IMR-90 (cell line): ENCODE measurements around the gene POLR3F. TPM values are rescaled to one million over a fixed set of nuclear protein-coding genes. Genes with fewer than 3 reads are reported as not detected.

Source experiments
- ATAC-seq: fragments of 200-7000 bp; cut with Tn5 transposase; 2 replicates; pipeline ENCODE4 v1.9.1; 2020; ENCODE audit warnings: low read depth, mild to moderate bottlenecking, moderate library complexity
- BruUV-seq: library from RNA; stranded (reverse); fragments of 400-500 nt; replicated peaks from 2 replicates; lab custom pipeline; 2021; lab: Mats Ljungman, UMichigan
- CTCF ChIA-PET: fragments of 300-600 bp; formaldehyde crosslinking; extraction: SDS; loops from one replicate; lab custom pipeline; 2021; ENCODE audit warnings: antibody characterized with exemption; lab: Yijun Ruan, JAX
- POLR2A ChIA-PET: fragments of 300-600 bp; sonication (Branson Sonifier 250); formaldehyde crosslinking; loops from one replicate; lab custom pipeline; 2022; ENCODE audit warnings: antibody characterized with exemption; ENCODE audit not compliant: unreplicated experiment; lab: Charles Lee
- DNase-seq: peaks from one replicate; pipeline ENCODE4 v3.0.0; 2013
- H2AFZ ChIP-seq: replicated peaks from 2 replicates; pipeline ENCODE3; 2013; ENCODE audit warnings: low read length, mild to moderate bottlenecking; ENCODE audit not compliant: poor library complexity
- H2AK5ac ChIP-seq: 2 replicates; pipeline ENCODE4 v1.6.1; 2013; ENCODE audit warnings: low read depth, low read length, inconsistent platforms
- H2AK9ac ChIP-seq: replicated peaks from 2 replicates; pipeline ENCODE3; 2013; ENCODE audit warnings: mild to moderate bottlenecking, low read depth, low read length, moderate library complexity; ENCODE audit not compliant: poor library complexity
- H2BK120ac ChIP-seq: 2 replicates; pipeline ENCODE4 v1.6.1; 2013; ENCODE audit warnings: low read depth, low read length, inconsistent platforms
- H2BK15ac ChIP-seq: 3 replicates; pipeline ENCODE4 v1.6.1; 2013; ENCODE audit warnings: low read depth, low read length, inconsistent platforms
- H2BK20ac ChIP-seq: 2 replicates; pipeline ENCODE4 v1.6.1; 2013; ENCODE audit warnings: low read depth, mild to moderate bottlenecking, inconsistent platforms, low read length, moderate library complexity
- H2BK5ac ChIP-seq: 2 replicates; pipeline ENCODE4 v1.6.1; 2013; ENCODE audit warnings: mild to moderate bottlenecking, low read depth, low read length, inconsistent platforms; ENCODE audit not compliant: poor library complexity, severe bottlenecking
- H3K14ac ChIP-seq: replicated peaks from 2 replicates; pipeline ENCODE4 v1.6.1; 2013; ENCODE audit warnings: low read depth, low read length, inconsistent platforms
- H3K18ac ChIP-seq: 2 replicates; pipeline ENCODE4 v1.6.1; 2013; ENCODE audit warnings: low read depth, low read length, control low read depth
- H3K23ac ChIP-seq: 2 replicates; pipeline ENCODE4 v1.6.1; 2013; ENCODE audit warnings: low read depth, low read length, inconsistent platforms
- H3K27ac ChIP-seq: 2 replicates; pipeline ENCODE4 v1.5.1; 2013; ENCODE audit warnings: mild to moderate bottlenecking, control low read depth, low read length; ENCODE audit not compliant: insufficient read depth
- H3K27me3 ChIP-seq: 2 replicates; pipeline ENCODE4 v1.6.1; 2013; ENCODE audit warnings: low read length; ENCODE audit not compliant: control insufficient read depth, insufficient read depth
- H3K36me3 ChIP-seq: 2 replicates; pipeline ENCODE4 v1.6.1; 2013; ENCODE audit warnings: low read length, mixed read lengths; ENCODE audit not compliant: control insufficient read depth, insufficient read depth
- H3K4ac ChIP-seq: 2 replicates; pipeline ENCODE4 v1.6.1; 2013; ENCODE audit warnings: low read depth, low read length, inconsistent platforms
- H3K4me1 ChIP-seq: 2 replicates; pipeline ENCODE4 v1.6.1; 2013; ENCODE audit warnings: low read length, mixed read lengths; ENCODE audit not compliant: control insufficient read depth, insufficient read depth
- H3K4me2 ChIP-seq: 2 replicates; pipeline ENCODE4 v1.6.1; 2013; ENCODE audit warnings: low read depth, mild to moderate bottlenecking, control low read depth, low read length, moderate library complexity
- H3K4me3 ChIP-seq: 2 replicates; pipeline ENCODE4 v1.5.1; 2013; ENCODE audit warnings: low read depth, mild to moderate bottlenecking, control low read depth, low read length, moderate library complexity; ENCODE audit not compliant: insufficient read depth
- H3K56ac ChIP-seq: 2 replicates; pipeline ENCODE4 v1.6.1; 2013; ENCODE audit warnings: low read length, inconsistent platforms; ENCODE audit not compliant: insufficient read depth; ENCODE audit errors: extremely low read depth
- H3K79me1 ChIP-seq, 2 experiments: 2 replicates each; pipeline ENCODE4 v1.6.1; 2013; ENCODE audit warnings: low read length in 2 of 2, inconsistent platforms in 1 of 2, low read depth in 1 of 2
- H3K9ac ChIP-seq: 2 replicates; pipeline ENCODE4 v1.6.1; 2013; ENCODE audit warnings: low read depth, low read length, control low read depth
- H3K9me1 ChIP-seq: 2 replicates; pipeline ENCODE4 v1.6.1; 2013; ENCODE audit warnings: low read length, inconsistent platforms; ENCODE audit not compliant: insufficient read depth
- H3K9me3 ChIP-seq: 2 replicates; pipeline ENCODE4 v1.6.1; 2013; ENCODE audit warnings: low read length; ENCODE audit not compliant: control insufficient read depth, insufficient read depth
- H4K20me1 ChIP-seq: 2 replicates; pipeline ENCODE4 v1.6.1; 2013; ENCODE audit warnings: low read length, inconsistent platforms; ENCODE audit not compliant: insufficient read depth
- H4K5ac ChIP-seq: 2 replicates; pipeline ENCODE4 v1.6.1; 2013; ENCODE audit warnings: mild to moderate bottlenecking, low read depth, low read length, control low read depth
- H4K8ac ChIP-seq, 2 experiments: 2 replicates each; pipeline ENCODE4 v1.6.1; 2013; ENCODE audit warnings: low read depth in 2 of 2, low read length in 2 of 2, control low read depth in 1 of 2, inconsistent platforms in 1 of 2
- H4K91ac ChIP-seq: 2 replicates; pipeline ENCODE4 v1.6.1; 2013; ENCODE audit warnings: low read depth, low read length, inconsistent platforms; ENCODE audit not compliant: insufficient read depth
- BHLHE40 ChIP-seq: fragments of 150-350 bp; IDR thresholded peaks from 2 replicates; pipeline ENCODE4 v1.6.1; 2016; ENCODE audit warnings: mild to moderate bottlenecking, low read depth, low read length
- CEBPB ChIP-seq: IDR thresholded peaks from 2 replicates; pipeline ENCODE4 v1.6.1; 2012; ENCODE audit warnings: low read depth, low read length, improper control_type of control experiment
- CHD1 ChIP-seq: IDR thresholded peaks from 2 replicates; pipeline ENCODE4 v1.6.1; 2012; ENCODE audit warnings: low read depth, low read length, improper control_type of control experiment
- ELK1 ChIP-seq: fragments of 150-350 bp; IDR thresholded peaks from 2 replicates; pipeline ENCODE4 v1.6.1; 2016; ENCODE audit warnings: low read depth, mild to moderate bottlenecking, low read length, moderate library complexity, borderline replicate concordance
- FOS ChIP-seq: fragments of 150-350 bp; IDR thresholded peaks from 2 replicates; pipeline ENCODE4 v1.6.1; 2016; ENCODE audit warnings: low read depth, low read length
- MAFK ChIP-seq: IDR thresholded peaks from 2 replicates; pipeline ENCODE4 v1.6.1; 2012; ENCODE audit warnings: low read depth, low read length, improper control_type of control experiment
- MAZ ChIP-seq: IDR thresholded peaks from 2 replicates; pipeline ENCODE4 v1.6.1; 2012; ENCODE audit warnings: low read depth, mild to moderate bottlenecking, low read length, improper control_type of control experiment, moderate library complexity, borderline replicate concordance
- MXI1 ChIP-seq: IDR thresholded peaks from 2 replicates; pipeline ENCODE4 v1.6.1; 2012; ENCODE audit warnings: low read depth, mild to moderate bottlenecking, low read length, moderate library complexity, borderline replicate concordance
- NFE2L2 ChIP-seq: fragments of 150-350 bp; IDR thresholded peaks from 2 replicates; pipeline ENCODE4 v1.6.1; 2016; ENCODE audit warnings: low read depth, mild to moderate bottlenecking, low read length
- POLR2A ChIP-seq: IDR thresholded peaks from 2 replicates; pipeline ENCODE4 v1.6.1; 2012; ENCODE audit warnings: mild to moderate bottlenecking, low read depth, low read length
- RAD21 ChIP-seq: IDR thresholded peaks from 2 replicates; pipeline ENCODE4 v1.6.1; 2012; ENCODE audit warnings: low read length, improper control_type of control experiment
- RCOR1 ChIP-seq: IDR thresholded peaks from 2 replicates; pipeline ENCODE4 v1.6.1; 2012; ENCODE audit warnings: mild to moderate bottlenecking, low read length, improper control_type of control experiment; ENCODE audit not compliant: insufficient replicate concordance
- RFX5 ChIP-seq: IDR thresholded peaks from 2 replicates; pipeline ENCODE4 v1.8.0; 2012; ENCODE audit warnings: low read depth, mild to moderate bottlenecking, low read length, moderate library complexity
- SMC3 ChIP-seq: fragments of 150-350 bp; IDR thresholded peaks from 2 replicates; pipeline ENCODE4 v1.6.1; 2016; ENCODE audit warnings: low read depth, mild to moderate bottlenecking, antibody characterized with exemption, low read length, moderate library complexity
- dilution Hi-C: fragments of 300-500 bp; cut with HindIII; formaldehyde crosslinking; loops from one replicate; pipeline ENCODE4 v1.14.3; 2018; ENCODE audit warnings: low sequenced_read_pairs; ENCODE audit not compliant: unreplicated experiment
- in situ Hi-C: fragments of 300-500 bp; cut with MboI; formaldehyde crosslinking; loops from 3 replicates; pipeline ENCODE4 v1.14.3; 2019; ENCODE audit warnings: low sequenced_read_pairs, inconsistent platforms, mixed read lengths
- intact Hi-C: fragments of 100-400 bp; cut with micrococcal nuclease; formaldehyde crosslinking; loops from 2 replicates; pipeline ENCODE4 v1.10.0; 2022
- polyA plus RNA-seq, 3 experiments: library from polyadenylated mRNA; depleted of rRNA; stranded (reverse); fragments of >200 nt; gene quantifications; 2 replicates each; pipeline ENCODE4 v1.2.3, GENCODE V29; 2012; ENCODE audit warnings: low replicate concordance in 1 of 3
- total RNA-seq: library from RNA; depleted of rRNA; stranded (reverse); fragments of >200 nt; gene quantifications from 2 replicates; pipeline ENCODE4 v1.2.3, GENCODE V29; 2012
- TF ChIP-seq, protein P1 (sequence below): conservative IDR thresholded peaks from 2 replicates; pipeline ENCODE4 v1.5.1; 2012; ENCODE audit warnings: mild to moderate bottlenecking, low read depth, low read length, improper control_type of control experiment
- TF ChIP-seq, protein P2 (sequence below): fragments of 150-350 bp; IDR thresholded peaks from 2 replicates; pipeline ENCODE4 v1.6.1; 2017; ENCODE audit warnings: mild to moderate bottlenecking, antibody characterized with exemption, low read length, low read depth

POLR3F gene
- total and polyA plus RNA-seq, 2 of the 4 experiments (the other 2 are of a cell fraction) = 5.7 to 7.2 TPM

GRCh38 chr20:18529041-18529440 is 61.9 kb downstream of the POLR3F start:
- H2AK5ac ChIP-seq = no peak overlapping the region
- no peak overlapping the region for H2BK5ac ChIP-seq
- no peak overlapping the region for H3K4me2 ChIP-seq
- no peak overlapping the region for H3K14ac ChIP-seq
- BruUV-seq = no TSS peak
- ChIA-PET CTCF (no interaction called here), POLR2A (interaction anchor here (0.6 kb wide), 1 partner anchor 81 kb away, joined by 3 read pairs; no protein-coding TSS in a partner anchor)
- peaks cover 4 to 6% of the 10 kb centered on the region in 2 experiments; a peak in 3 of 4 replicates for H3K79me1 ChIP-seq
- intact Hi-C loops = no loop called here
- no peak overlapping the region for H2BK20ac ChIP-seq
- no peak overlapping the region for H2BK120ac ChIP-seq
- H3K4me1 ChIP-seq = peaks cover 2% of the 10 kb centered on the region
- peaks cover 60% of the 10 kb centered on the region for H3K36me3 ChIP-seq
- H2BK15ac ChIP-seq = no peak overlapping the region
- no peak overlapping the region for H3K9ac ChIP-seq
- in situ Hi-C loops = loop anchor here (25.0 kb wide), 2 partner anchors 108 to 1508 kb away; no protein-coding TSS in a partner anchor
- no peak overlapping the region for H3K56ac ChIP-seq
- dilution Hi-C loops = no loop called here
- no peaks in the 10 kb centered on the region for H3K27me3 ChIP-seq
- no peak overlapping the region for H4K91ac ChIP-seq
- no peak for ATAC-seq
- DNase-seq = no peak
- H3K9me3 ChIP-seq = no peaks in the 10 kb centered on the region
- no peak overlapping the region for H2AK9ac ChIP-seq
- H4K8ac ChIP-seq = no peak overlapping the region
- no peak overlapping the region for H3K23ac ChIP-seq
- no peak overlapping the region for H2AFZ ChIP-seq
- no peak overlapping the region for H3K27ac ChIP-seq
- no peak for TF ChIP-seq MAZ
- no peak for TF ChIP-seq MAFK
- no peak for TF ChIP-seq SMC3
- TF ChIP-seq RFX5 = no peak
- TF ChIP-seq, protein P1, sequence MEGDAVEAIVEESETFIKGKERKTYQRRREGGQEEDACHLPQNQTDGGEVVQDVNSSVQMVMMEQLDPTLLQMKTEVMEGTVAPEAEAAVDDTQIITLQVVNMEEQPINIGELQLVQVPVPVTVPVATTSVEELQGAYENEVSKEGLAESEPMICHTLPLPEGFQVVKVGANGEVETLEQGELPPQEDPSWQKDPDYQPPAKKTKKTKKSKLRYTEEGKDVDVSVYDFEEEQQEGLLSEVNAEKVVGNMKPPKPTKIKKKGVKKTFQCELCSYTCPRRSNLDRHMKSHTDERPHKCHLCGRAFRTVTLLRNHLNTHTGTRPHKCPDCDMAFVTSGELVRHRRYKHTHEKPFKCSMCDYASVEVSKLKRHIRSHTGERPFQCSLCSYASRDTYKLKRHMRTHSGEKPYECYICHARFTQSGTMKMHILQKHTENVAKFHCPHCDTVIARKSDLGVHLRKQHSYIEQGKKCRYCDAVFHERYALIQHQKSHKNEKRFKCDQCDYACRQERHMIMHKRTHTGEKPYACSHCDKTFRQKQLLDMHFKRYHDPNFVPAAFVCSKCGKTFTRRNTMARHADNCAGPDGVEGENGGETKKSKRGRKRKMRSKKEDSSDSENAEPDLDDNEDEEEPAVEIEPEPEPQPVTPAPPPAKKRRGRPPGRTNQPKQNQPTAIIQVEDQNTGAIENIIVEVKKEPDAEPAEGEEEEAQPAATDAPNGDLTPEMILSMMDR = no peak
- TF ChIP-seq, protein P2, sequence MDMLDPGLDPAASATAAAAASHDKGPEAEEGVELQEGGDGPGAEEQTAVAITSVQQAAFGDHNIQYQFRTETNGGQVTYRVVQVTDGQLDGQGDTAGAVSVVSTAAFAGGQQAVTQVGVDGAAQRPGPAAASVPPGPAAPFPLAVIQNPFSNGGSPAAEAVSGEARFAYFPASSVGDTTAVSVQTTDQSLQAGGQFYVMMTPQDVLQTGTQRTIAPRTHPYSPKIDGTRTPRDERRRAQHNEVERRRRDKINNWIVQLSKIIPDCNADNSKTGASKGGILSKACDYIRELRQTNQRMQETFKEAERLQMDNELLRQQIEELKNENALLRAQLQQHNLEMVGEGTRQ = no peak
- TF ChIP-seq BHLHE40 = no peak
- no peak for TF ChIP-seq CEBPB
- no peak for TF ChIP-seq RCOR1
- TF ChIP-seq MXI1 = no peak
- no peak for TF ChIP-seq FOS
- no peak for TF ChIP-seq ELK1
- TF ChIP-seq POLR2A = no peak
- no peak for TF ChIP-seq NFE2L2
- no peak for TF ChIP-seq RAD21
- no peak for TF ChIP-seq CHD1
- H3K4me3 ChIP-seq = no peak overlapping the region
- H3K18ac ChIP-seq = no peak overlapping the region
- H4K5ac ChIP-seq = no peak overlapping the region
- peaks cover 10% of the 10 kb centered on the region for H3K9me1 ChIP-seq
- H3K4ac ChIP-seq = no peak overlapping the region
- H4K20me1 ChIP-seq = no peaks in the 10 kb centered on the region
